GM13976 (cell line): ENCODE data around the gene TSPAN9.

Source experiments
- DNase-seq: peaks from one replicate; pipeline ENCODE4 v3.0.0; 2012; ENCODE audit warnings: low spot score
- CTCF ChIP-seq: IDR thresholded peaks from 2 replicates; pipeline ENCODE4 v1.5.1; 2012; ENCODE audit warnings: borderline replicate concordance, mild to moderate bottlenecking; ENCODE audit not compliant: insufficient read depth; ENCODE audit errors: extremely low read depth, missing control alignments, control extremely low read depth
- in situ Hi-C: fragments of 300-500 bp; cut with MboI; formaldehyde crosslinking; loops from one replicate; pipeline ENCODE4 v1.12.0; 2022; ENCODE audit warnings: low sequenced_read_pairs, mixed read lengths, inconsistent platforms; ENCODE audit not compliant: unreplicated experiment

TSPAN9 gene

GRCh38 chr12:3222979-3223378 lies 145.8 kb downstream of the TSPAN9 start:
- in situ Hi-C loops = no loop called here
- no peak for TF ChIP-seq CTCF
- DNase-seq = no peak

GRCh38 chr12:3223601-3224529 lies 146.7 kb downstream of the TSPAN9 start:
- TF ChIP-seq CTCF = no peak
- in situ Hi-C loops = no loop called here
- no peak for DNase-seq

GRCh38 chr12:3224530-3224903 lies 147.3 kb downstream of the TSPAN9 start:
- in situ Hi-C loops = no loop called here
- TF ChIP-seq CTCF = no peak
- no peak for DNase-seq

GRCh38 chr12:3225154-3225795 lies 148.1 kb downstream of the TSPAN9 start:
- no peak for DNase-seq
- in situ Hi-C loops = no loop called here
- TF ChIP-seq CTCF = no peak

GRCh38 chr12:3225796-3226180 lies 148.6 kb downstream of the TSPAN9 start:
- in situ Hi-C loops = no loop called here
- DNase-seq = no peak
- no peak for TF ChIP-seq CTCF

GRCh38 chr12:3226264-3226663 lies 149.1 kb downstream of the TSPAN9 start:
- in situ Hi-C loops = no loop called here
- no peak for TF ChIP-seq CTCF
- DNase-seq = no peak
